ENCODE results near the gene EIF3L.

GRCh38 chr22:37904572-37905533, 55.6 kb downstream of the EIF3L start:
- TF ChIP-seq POLR2A (IDR thresholded peaks at IDR 0.05) (no peak), CTCF (IDR thresholded peaks at IDR 0.05) (no peak)
